Measurements from ENCODE around the gene ACAT2. TPM values are rescaled to one million over a fixed set of nuclear protein-coding genes. Genes with fewer than 3 reads are reported as not detected.

ACAT2 gene
- total and polyA plus RNA-seq, 2 donors (not counting 1 experiment from before 2014, with no cell fraction given): 6.5 to 31.1 TPM

- no peak overlapping the region for H3K27ac Mint-ChIP-seq
- ATAC-seq (ENCODE audit: low read depth): no peak
- POLR2A ChIA-PET: no interaction called here
These were observed 7.6 kb downstream of the ACAT2 start for GRCh38 chr6:159769470-159769869.

GRCh38 chr6:159772196-159772595 lies 10.4 kb downstream of the ACAT2 start:
- Histone ChIP-seq H4K20me1 (ENCODE audit: control insufficient read depth, insufficient read depth, low read length, poor library complexity, severe bottlenecking) (no peaks in the 10 kb centered on the region), H3K9me3 (ENCODE audit: control extremely low read depth in 1 of 3, control insufficient read depth in 2 of 3, insufficient read depth in 1 of 3, low read length in 2 of 3) (peaks cover 0 to 4% (median 0%) of the 10 kb centered on the region in 3 donors), H3K36me3 (replicated peaks in 1 of 2; ENCODE audit: control extremely low read depth in 1 of 2, control insufficient read depth in 1 of 2, extremely low read depth in 1 of 2, insufficient read depth in 2 of 2, low read length in 1 of 2) (peaks cover 2 to 42% of the 10 kb centered on the region in 2 experiments), H3K4me1 (ENCODE audit: control insufficient read depth in 2 of 2, insufficient read depth in 2 of 2, low read length in 2 of 2) (no peaks in the 10 kb centered on the region), H3K79me2 (ENCODE audit: control insufficient read depth, insufficient read depth, low read length) (no peaks in the 10 kb centered on the region), H2AFZ (ENCODE audit: insufficient read depth, low read depth, low read length, poor library complexity, severe bottlenecking) (no peak overlapping the region), H3K4me2 (replicated peaks; ENCODE audit: low read depth, low read length, poor library complexity, severe bottlenecking) (no peak overlapping the region), H3K27ac (ENCODE audit: low read length in 2 of 2) (no peak overlapping the region), H3K27me3 (replicated peaks in 1 of 4; ENCODE audit: control extremely low read depth in 1 of 4, control insufficient read depth in 3 of 4, insufficient read depth in 4 of 4, low read length in 3 of 4) (no peaks in the 10 kb centered on the region), H3K9ac (ENCODE audit: low read length) (no peak overlapping the region), H3K4me3 (ENCODE audit: control extremely low read depth in 1 of 5, extremely low read depth in 1 of 5, insufficient read depth in 1 of 5, low read depth in 2 of 5, low read length in 4 of 5) (no peak overlapping the region)
- WGBS (ENCODE audit: insufficient coverage): no CpG with 5 or more reads among the region's 1 CpG
- CTCF ChIA-PET: interaction anchor here (1.6 kb wide), 1 partner anchor 52 kb away, joined by 4 read pairs; no protein-coding TSS in a partner anchor
- no peak overlapping the region for H3K4me3 Mint-ChIP-seq
- intact Hi-C loops (cut with micrococcal nuclease): no loop called here
- POLR2A ChIA-PET: no interaction called here
- no peaks in the 10 kb centered on the region for H3K4me1 Mint-ChIP-seq
- no peaks in the 10 kb centered on the region for H3K9me3 Mint-ChIP-seq (ENCODE audit: insufficient read depth)
- no peak overlapping the region for H3K27ac Mint-ChIP-seq
- no peaks in the 10 kb centered on the region for H3K27me3 Mint-ChIP-seq
- ATAC-seq (ENCODE audit: low read depth) (no peak), DNase-seq (no peak)
- TF ChIP-seq EZH2 (IDR thresholded peaks at IDR 0.05; ENCODE audit: borderline replicate concordance, insufficient read depth, low read depth, low read length, poor library complexity, severe bottlenecking): no peak
- no peak for TF ChIP-seq CTCF (IDR thresholded peaks at IDR 0.05)

More at GRCh38 chr6:159769470-159769869, 7.6 kb downstream of the ACAT2 start:
- H3K36me3 ChIP-seq (replicated peaks in 1 of 2; ENCODE audit: control extremely low read depth in 1 of 2, control insufficient read depth in 1 of 2, extremely low read depth in 1 of 2, insufficient read depth in 2 of 2, low read length in 1 of 2): peaks cover 8 to 30% of the 10 kb centered on the region in 2 experiments
- H3K27me3 ChIP-seq (replicated peaks in 1 of 4; ENCODE audit: control extremely low read depth in 1 of 4, control insufficient read depth in 3 of 4, insufficient read depth in 4 of 4, low read length in 3 of 4): no peaks in the 10 kb centered on the region
- H3K9ac ChIP-seq (ENCODE audit: low read length): no peak overlapping the region
- H3K4me1 ChIP-seq (ENCODE audit: control insufficient read depth in 2 of 2, insufficient read depth in 2 of 2, low read length in 2 of 2): no peaks in the 10 kb centered on the region
- no peak overlapping the region for H3K4me2 ChIP-seq (replicated peaks; ENCODE audit: low read depth, low read length, poor library complexity, severe bottlenecking)
- no peak overlapping the region for H3K4me3 ChIP-seq (ENCODE audit: control extremely low read depth in 1 of 5, extremely low read depth in 1 of 5, insufficient read depth in 1 of 5, low read depth in 2 of 5, low read length in 4 of 5)
- no peaks in the 10 kb centered on the region for H3K79me2 ChIP-seq (ENCODE audit: control insufficient read depth, insufficient read depth, low read length)
- TF ChIP-seq EZH2 (IDR thresholded peaks at IDR 0.05; ENCODE audit: borderline replicate concordance, insufficient read depth, low read depth, low read length, poor library complexity, severe bottlenecking) (no peak), CTCF (IDR thresholded peaks at IDR 0.05) (no peak)
- Mint-ChIP-seq H3K9me3 (ENCODE audit: insufficient read depth) (no peaks in the 10 kb centered on the region), H3K4me1 (no peaks in the 10 kb centered on the region), H3K4me3 (no peak overlapping the region), H3K27me3 (no peaks in the 10 kb centered on the region)
- CTCF ChIA-PET: interaction anchor here (0.6 to 1.2 kb wide), 2 partner anchors 21 to 49 kb away, joined by 3 to 4 read pairs; partner anchors contain the start of gene MRPL18
- DNase-seq: no peak
- H4K20me1 ChIP-seq (ENCODE audit: control insufficient read depth, insufficient read depth, low read length, poor library complexity, severe bottlenecking): no peaks in the 10 kb centered on the region
- H3K27ac ChIP-seq (ENCODE audit: low read length in 2 of 2): no peak overlapping the region
- intact Hi-C loops (cut with micrococcal nuclease): no loop called here
- H2AFZ ChIP-seq (ENCODE audit: insufficient read depth, low read depth, low read length, poor library complexity, severe bottlenecking): no peak overlapping the region
- peaks cover 0 to 4% (median 0%) of the 10 kb centered on the region in 3 donors for H3K9me3 ChIP-seq (ENCODE audit: control extremely low read depth in 1 of 3, control insufficient read depth in 2 of 3, insufficient read depth in 1 of 3, low read length in 2 of 3)
